Epidermal melanocyte (primary cell): ENCODE data around the gene MRPL18.

Source experiments
- DNase-seq: peaks from one replicate; pipeline ENCODE4 v3.0.0; 2011; ENCODE audit warnings: low spot score; ENCODE audit not compliant: insufficient read length

MRPL18 gene

GRCh38 chr6:159842035-159842434 lies 51.8 kb downstream of the MRPL18 start:
- no peak for DNase-seq

GRCh38 chr6:159844737-159845645 lies 54.7 kb downstream of the MRPL18 start:
- DNase-seq: no peak
